ENCODE measurements around the gene RAB11FIP4. TPM values are rescaled to one million over a fixed set of nuclear protein-coding genes. Genes with fewer than 3 reads are reported as not detected.

Gene RAB11FIP4
- total RNA-seq, 2 donors from 2014 or later: 22.5 to 30.8 TPM

DNA sequence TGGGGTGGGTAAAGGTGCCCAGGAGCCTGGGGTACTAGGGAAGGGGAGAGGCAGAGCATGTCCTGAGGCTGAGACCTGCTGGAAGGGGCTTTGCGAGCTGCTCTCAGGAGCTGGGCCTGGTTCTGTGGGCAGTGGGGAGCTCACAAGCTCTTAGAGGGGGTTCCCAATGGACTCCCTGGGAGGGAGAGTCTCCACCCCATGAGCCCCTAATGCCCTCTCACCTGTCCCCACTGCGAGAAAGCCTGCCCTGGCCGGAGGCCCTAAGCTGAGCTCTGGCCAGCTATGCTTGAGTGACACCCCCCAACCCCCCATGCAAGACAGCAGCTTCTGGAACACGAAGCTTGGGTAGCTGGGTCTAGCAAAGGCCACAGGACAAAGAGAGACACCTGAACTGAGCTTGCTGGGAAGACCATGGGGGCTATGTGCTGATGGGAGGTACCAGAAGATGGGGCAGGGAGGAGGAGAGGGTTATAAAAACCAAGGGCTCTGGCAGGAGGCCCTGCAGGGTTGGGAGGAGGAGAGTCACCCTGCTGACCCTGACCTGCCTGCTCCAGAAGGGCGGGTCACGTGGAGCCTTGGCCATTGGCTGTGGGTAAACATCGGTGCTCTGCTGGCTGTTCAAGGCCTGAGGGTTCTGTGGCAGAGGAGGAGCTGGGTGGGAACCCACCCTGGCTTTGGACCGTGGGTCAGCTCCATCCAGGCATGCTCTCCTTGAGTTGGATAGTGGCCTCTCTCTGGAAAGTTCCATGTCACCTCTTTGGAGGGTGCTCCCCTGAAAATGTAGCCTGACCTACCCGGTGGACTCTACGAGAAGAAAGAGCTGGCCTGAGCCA, 106.7 kb downstream of the RAB11FIP4 start:
- Histone ChIP-seq H3K4me1 (replicated peaks) (no peaks in the 10 kb centered on the region), H3K36me3 (no peaks in the 10 kb centered on the region), H3K4me3 (no peak overlapping the region), H3K9me3 (no peaks in the 10 kb centered on the region), H3K27ac (no peak overlapping the region), H3K27me3 (replicated peaks; ENCODE audit: insufficient read depth) (no peaks in the 10 kb centered on the region)
- intact Hi-C loops (cut with DNase I): no loop called here
- 91% methylated on average over 10 of the region's 10 CpGs for WGBS
- DNase-seq (ENCODE audit: low spot score): no peak
- no peak for TF ChIP-seq POLR2A (IDR thresholded peaks at IDR 0.05)
- TF ChIP-seq, protein P1, sequence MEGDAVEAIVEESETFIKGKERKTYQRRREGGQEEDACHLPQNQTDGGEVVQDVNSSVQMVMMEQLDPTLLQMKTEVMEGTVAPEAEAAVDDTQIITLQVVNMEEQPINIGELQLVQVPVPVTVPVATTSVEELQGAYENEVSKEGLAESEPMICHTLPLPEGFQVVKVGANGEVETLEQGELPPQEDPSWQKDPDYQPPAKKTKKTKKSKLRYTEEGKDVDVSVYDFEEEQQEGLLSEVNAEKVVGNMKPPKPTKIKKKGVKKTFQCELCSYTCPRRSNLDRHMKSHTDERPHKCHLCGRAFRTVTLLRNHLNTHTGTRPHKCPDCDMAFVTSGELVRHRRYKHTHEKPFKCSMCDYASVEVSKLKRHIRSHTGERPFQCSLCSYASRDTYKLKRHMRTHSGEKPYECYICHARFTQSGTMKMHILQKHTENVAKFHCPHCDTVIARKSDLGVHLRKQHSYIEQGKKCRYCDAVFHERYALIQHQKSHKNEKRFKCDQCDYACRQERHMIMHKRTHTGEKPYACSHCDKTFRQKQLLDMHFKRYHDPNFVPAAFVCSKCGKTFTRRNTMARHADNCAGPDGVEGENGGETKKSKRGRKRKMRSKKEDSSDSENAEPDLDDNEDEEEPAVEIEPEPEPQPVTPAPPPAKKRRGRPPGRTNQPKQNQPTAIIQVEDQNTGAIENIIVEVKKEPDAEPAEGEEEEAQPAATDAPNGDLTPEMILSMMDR (IDR thresholded peaks at IDR 0.05): no peak
- TF ChIP-seq POLR2AphosphoS5 (IDR thresholded peaks at IDR 0.05): no peak

DNA sequence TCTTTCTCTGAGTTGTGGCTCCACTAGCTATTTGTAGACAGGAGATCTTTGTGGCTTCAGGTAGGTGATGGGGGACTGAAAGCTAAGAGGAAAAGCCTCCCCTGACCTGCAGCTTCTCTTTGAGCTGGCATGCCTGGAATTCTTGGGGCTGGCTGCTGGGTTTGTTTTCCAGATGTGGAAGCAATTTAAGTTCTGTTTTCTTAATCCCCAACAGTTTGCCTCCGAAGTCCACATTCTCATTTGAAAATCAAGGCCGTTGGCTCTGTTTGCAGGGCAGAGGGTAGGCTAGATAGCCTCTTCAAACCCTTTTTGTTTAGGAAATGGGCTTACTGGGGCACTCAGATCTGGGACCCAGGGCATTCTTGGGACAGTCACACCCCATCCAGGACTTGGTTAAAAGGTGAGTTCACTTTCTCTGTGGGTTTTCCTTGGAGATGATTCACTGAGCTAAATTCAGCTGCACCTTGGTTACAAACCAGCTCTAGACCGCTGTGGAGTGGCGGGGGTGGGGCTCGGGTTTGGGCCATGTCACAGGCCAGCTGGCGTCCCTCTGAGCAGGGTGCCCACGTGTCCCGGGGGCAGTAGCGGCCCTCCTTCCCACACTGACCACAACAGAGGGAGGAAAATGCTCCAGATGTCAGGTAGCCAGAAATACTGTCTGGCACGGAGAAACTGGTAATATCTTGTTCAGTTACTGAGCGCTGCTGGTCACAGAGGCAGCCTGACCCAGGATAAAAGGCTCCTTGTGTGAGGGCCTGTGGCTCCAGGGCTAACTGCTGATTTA, 108.5 kb downstream of the RAB11FIP4 start:
- H3K4me1 ChIP-seq (replicated peaks): no peaks in the 10 kb centered on the region
- WGBS: 31% methylated on average over 11 of the region's 11 CpGs
- no peak overlapping the region for H3K4me3 ChIP-seq
- no peak for DNase-seq (ENCODE audit: low spot score)
- no peaks in the 10 kb centered on the region for H3K27me3 ChIP-seq (replicated peaks; ENCODE audit: insufficient read depth)
- H3K27ac ChIP-seq: no peak overlapping the region
- no peaks in the 10 kb centered on the region for H3K9me3 ChIP-seq
- H3K36me3 ChIP-seq: no peaks in the 10 kb centered on the region
- intact Hi-C loops (cut with DNase I): no loop called here
- TF ChIP-seq, protein P1 (IDR thresholded peaks at IDR 0.05): no peak
- TF ChIP-seq POLR2A (IDR thresholded peaks at IDR 0.05): no peak
- TF ChIP-seq POLR2AphosphoS5 (IDR thresholded peaks at IDR 0.05): no peak

DNA sequence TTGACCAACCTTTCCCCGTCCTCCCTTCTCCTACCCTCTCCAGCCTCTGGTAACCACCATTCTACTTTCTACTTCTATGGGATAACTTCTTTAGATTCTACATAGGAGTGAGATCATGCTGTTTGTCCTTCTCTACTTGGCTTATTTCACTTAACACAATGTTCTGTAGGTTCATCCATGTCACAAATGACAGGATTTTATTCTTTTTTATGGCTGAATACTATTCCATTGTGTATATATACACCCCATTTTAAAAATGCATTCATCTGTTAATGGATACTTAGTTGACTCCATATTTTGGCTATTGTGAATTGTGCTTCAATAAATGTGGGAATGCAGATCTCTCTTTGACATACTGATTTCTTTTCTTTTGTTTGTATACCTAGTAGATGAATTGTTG, 115.0 kb downstream of the RAB11FIP4 start:
- Histone ChIP-seq H3K9me3 (no peaks in the 10 kb centered on the region), H3K4me1 (replicated peaks) (no peaks in the 10 kb centered on the region), H3K4me3 (no peak overlapping the region), H3K27ac (no peak overlapping the region), H3K27me3 (replicated peaks; ENCODE audit: insufficient read depth) (no peaks in the 10 kb centered on the region), H3K36me3 (no peaks in the 10 kb centered on the region)
- intact Hi-C loops (cut with DNase I): no loop called here
- WGBS: 94% methylated on average over 1 of the region's 1 CpG
- DNase-seq (ENCODE audit: low spot score): no peak
- no peak for TF ChIP-seq POLR2AphosphoS5 (IDR thresholded peaks at IDR 0.05)

DNA sequence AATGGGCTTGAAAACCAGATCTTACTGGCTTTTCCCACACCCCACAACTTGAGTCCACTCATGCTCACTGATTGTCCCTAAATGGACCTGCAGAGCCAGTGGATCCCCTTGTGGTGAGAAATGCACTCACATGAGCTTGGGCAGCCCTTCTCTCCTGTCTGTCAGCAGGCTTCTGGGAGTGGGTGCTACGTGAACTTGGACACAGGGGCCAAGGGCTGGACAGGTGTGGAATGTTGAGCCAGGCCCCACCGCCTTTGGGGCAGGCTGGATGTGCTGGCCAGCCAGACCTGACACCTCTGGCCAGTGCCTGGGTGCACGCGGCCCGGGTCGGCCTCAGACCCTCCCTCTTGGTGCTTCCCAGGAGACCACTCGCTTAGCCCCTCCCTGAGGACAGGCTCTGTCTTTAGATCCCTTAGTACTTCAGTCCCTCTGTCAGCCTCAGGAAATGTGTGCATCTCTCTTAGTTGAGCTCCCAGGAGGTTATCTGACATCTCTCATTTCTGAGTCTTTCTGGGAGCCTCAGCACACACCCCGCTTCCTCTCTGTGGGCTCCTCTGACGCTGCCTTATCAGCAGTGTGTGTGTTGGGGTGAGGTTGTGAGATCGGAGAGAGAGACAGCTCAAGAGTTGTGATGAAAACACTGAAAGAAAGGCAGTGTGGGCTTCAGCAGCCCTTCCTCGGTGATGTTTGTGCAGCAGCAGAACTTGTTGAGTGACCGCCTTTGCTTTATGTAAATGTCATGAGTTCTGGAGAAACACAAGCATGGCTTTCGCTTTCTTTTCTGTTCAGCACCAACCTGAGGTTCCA, 117.0 kb downstream of the RAB11FIP4 start:
- Histone ChIP-seq H3K4me3 (no peak overlapping the region), H3K36me3 (no peaks in the 10 kb centered on the region), H3K9me3 (no peaks in the 10 kb centered on the region), H3K27me3 (replicated peaks; ENCODE audit: insufficient read depth) (no peaks in the 10 kb centered on the region), H3K27ac (peak overlapping the region; percentile 47 to 58), H3K4me1 (replicated peaks) (no peaks in the 10 kb centered on the region)
- TF ChIP-seq POLR2A (IDR thresholded peaks at IDR 0.05) (no peak), POLR2AphosphoS5 (IDR thresholded peaks at IDR 0.05) (peak; percentile 75)
- no peak for DNase-seq (ENCODE audit: low spot score)
- intact Hi-C loops (cut with DNase I): no loop called here
- 63% methylated on average over 13 of the region's 13 CpGs for WGBS

DNA sequence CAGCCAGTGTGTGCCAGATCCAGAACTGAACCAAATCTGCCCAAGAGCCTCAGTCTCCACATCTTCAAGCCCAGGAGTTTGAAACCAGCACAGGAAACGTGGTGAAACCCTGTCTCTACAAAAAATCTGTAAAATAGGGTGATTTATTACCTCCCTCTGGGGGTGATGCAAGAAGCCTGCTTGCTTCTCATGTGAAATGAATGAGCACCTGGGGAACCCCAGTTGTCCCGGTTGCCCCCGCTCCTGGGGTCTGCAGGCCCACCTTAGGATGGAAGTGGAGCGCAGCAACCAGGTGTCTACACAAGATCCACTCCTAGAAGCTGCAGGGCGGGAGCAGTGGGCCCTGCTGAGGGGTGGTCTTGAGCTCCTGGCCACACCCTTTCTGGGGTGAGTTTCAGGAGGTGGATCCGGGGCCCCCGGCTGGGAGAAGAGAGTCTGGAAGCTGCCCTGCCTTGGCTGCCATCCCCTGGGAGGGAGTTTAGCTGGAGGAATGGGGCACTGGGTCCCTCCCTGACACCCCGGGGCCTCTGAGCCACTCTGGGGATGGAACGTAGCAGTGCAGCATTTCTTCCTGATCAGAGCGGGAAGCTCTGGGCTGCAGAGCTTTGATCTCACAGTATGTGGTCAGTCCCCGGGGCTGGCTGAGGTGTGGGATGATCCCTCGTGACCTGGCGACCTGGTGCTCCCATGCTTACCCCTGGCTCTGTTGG, 117.8 kb downstream of the RAB11FIP4 start:
- Histone ChIP-seq H3K27ac (peak overlapping the region; percentile 47 to 58), H3K4me3 (no peak overlapping the region)
- intact Hi-C loops (cut with DNase I): no loop called here

More for the DNA sequence above, 117.8 kb downstream of the RAB11FIP4 start:
- Histone ChIP-seq H3K4me1 (replicated peaks) (no peaks in the 10 kb centered on the region), H3K27me3 (replicated peaks; ENCODE audit: insufficient read depth) (no peaks in the 10 kb centered on the region), H3K9me3 (no peaks in the 10 kb centered on the region), H3K36me3 (no peaks in the 10 kb centered on the region)
- 63% methylated on average over 8 of the region's 13 CpGs for WGBS
- no peak for DNase-seq (ENCODE audit: low spot score)
- no peak for TF ChIP-seq POLR2AphosphoS5 (IDR thresholded peaks at IDR 0.05)
- TF ChIP-seq POLR2A (IDR thresholded peaks at IDR 0.05): no peak
- TF ChIP-seq, protein P1 (IDR thresholded peaks at IDR 0.05): no peak

Measured in prostate gland (tissue), 2 donors.